Tibial nerve (tissue), 4 donors: ENCODE measurements around the gene ICOS. TPM values are rescaled to one million over a fixed set of nuclear protein-coding genes. Genes with fewer than 3 reads are reported as not detected.

Experiments used
- DNase-seq, 2 donors: peaks; one replicate each; pipeline ENCODE4 v3.0.0-alpha.2; 2019; ENCODE audit warnings: low spot score in 2 of 2
- H3K27ac ChIP-seq, 4 donors: fragments of 200-600 bp; sonication (generic) in 3 of 4; one replicate each; pipeline ENCODE4 v1.5.1; 2017 to 2019; ENCODE audit warnings: mild to moderate bottlenecking in 1 of 4
- H3K27me3 ChIP-seq, 2 donors: fragments of 200-600 bp; sonication (generic) in 1 of 2; one replicate each; pipeline versions ENCODE4 v1.5.1 to v1.6.0; 2017 to 2019
- H3K36me3 ChIP-seq, 3 donors: fragments of 200-600 bp; sonication (generic); one replicate each; pipeline ENCODE4 v1.5.1; 2018 to 2019
- H3K4me1 ChIP-seq, 4 donors: fragments of 200-600 bp; sonication (generic) in 3 of 4; one replicate each; pipeline ENCODE4 v1.5.1; 2017 to 2019
- H3K4me3 ChIP-seq, 4 donors: fragments of 200-600 bp; sonication (generic) in 3 of 4; one replicate each; pipeline ENCODE4 v1.5.1; 2017 to 2019; ENCODE audit warnings: mild to moderate bottlenecking in 1 of 4, moderate library complexity in 1 of 4
- H3K9me3 ChIP-seq, 4 donors: fragments of 200-600 bp; sonication (generic) in 3 of 4; one replicate each; pipeline ENCODE4 v1.5.1; 2017 to 2019
- CTCF ChIP-seq, 5 experiments: fragments of 200-600 bp in 3 of 5; fragments of 450-650 bp in 2 of 5; sonication (generic) in 3 of 5; IDR thresholded peaks; one replicate each; pipeline ENCODE4 v1.5.1; 2016 to 2019; ENCODE audit warnings: antibody characterized with exemption in 5 of 5, mild to moderate bottlenecking in 3 of 5, moderate library complexity in 2 of 5
- EP300 ChIP-seq, 2 donors: sonication (generic); formaldehyde crosslinking; IDR thresholded peaks; one replicate each; pipeline ENCODE4 v1.6.1; 2017; ENCODE audit warnings: antibody characterized with exemption in 2 of 2, mild to moderate bottlenecking in 1 of 2
- POLR2A ChIP-seq, 2 donors: fragments of 450-650 bp; IDR thresholded peaks; one replicate each; pipeline ENCODE4 v1.6.1; 2017; ENCODE audit warnings: antibody characterized with exemption in 2 of 2, mild to moderate bottlenecking in 2 of 2, moderate library complexity in 2 of 2
- WGBS, 2 donors: methylation state at CpG; one replicate each; pipeline ENCODE4 v1.1.5; 2018; 5-methylcytosine and 5-hydroxymethylcytosine counted together
- total RNA-seq, 4 donors: library from RNA; depleted of rRNA; stranded (reverse); fragments of >200 nt; gene quantifications; one replicate each; pipeline ENCODE4 v1.1.0, GENCODE V29; 2016

The ICOS gene
- total RNA-seq = under 1 TPM in 1 of 4 donors, not detected in 3; 0.30 TPM

- H3K27me3 ChIP-seq = no peaks in the 10 kb centered on the region
- H3K27ac ChIP-seq = no peak within 1 kb of the TSS
- WGBS, 2 donors = 48 to 50% methylated on average over 5 of the region's 5 CpGs
- H3K4me1 ChIP-seq = no peaks in the 10 kb centered on the region
- TF ChIP-seq POLR2A (IDR thresholded peaks at IDR 0.05) (no peak), CTCF (IDR thresholded peaks at IDR 0.05) (no peak), EP300 (IDR thresholded peaks at IDR 0.05) (no peak)
- no peak for DNase-seq
- no peaks in the 10 kb centered on the region for H3K9me3 ChIP-seq
- no peaks in the 10 kb centered on the region for H3K36me3 ChIP-seq
- peak within 1 kb of the TSS in 1 of 4 donors; percentile 15 for H3K4me3 ChIP-seq
Observed at GRCh38 chr2:203936535-203936934, at the start of gene ICOS. Gene ICOS, plus strand, starts transcription at chr2:203936763. Its CDS starts 52 bp downstream, at chr2:203936815.

GRCh38 chr2:203887677-203888076, 48.9 kb upstream of the ICOS start:
- no peak overlapping the region for H3K27ac ChIP-seq

GRCh38 chr2:203889542-203889941, 47.0 kb upstream of the ICOS start:
- H3K4me1 ChIP-seq = peaks cover 0 to 22% (median 0%) of the 10 kb centered on the region in 4 donors
- TF ChIP-seq POLR2A (IDR thresholded peaks at IDR 0.05) = no peak
- no peak for TF ChIP-seq EP300 (IDR thresholded peaks at IDR 0.05)
- TF ChIP-seq CTCF (IDR thresholded peaks at IDR 0.05) = no peak

More at GRCh38 chr2:203887677-203888076, 48.9 kb upstream of the ICOS start:
- no peak for TF ChIP-seq CTCF (IDR thresholded peaks at IDR 0.05)
- TF ChIP-seq POLR2A (IDR thresholded peaks at IDR 0.05) = no peak
- TF ChIP-seq EP300 (IDR thresholded peaks at IDR 0.05) = no peak
- no peaks in the 10 kb centered on the region for H3K27me3 ChIP-seq
- no peaks in the 10 kb centered on the region for H3K36me3 ChIP-seq
- no peaks in the 10 kb centered on the region for H3K9me3 ChIP-seq
- H3K4me3 ChIP-seq = no peak overlapping the region
- peaks cover 0 to 17% (median 0%) of the 10 kb centered on the region in 4 donors for H3K4me1 ChIP-seq
- no peak for DNase-seq

GRCh38 chr2:203889944-203890343, 46.6 kb upstream of the ICOS start:
- no peaks in the 10 kb centered on the region for H3K36me3 ChIP-seq
- TF ChIP-seq CTCF (IDR thresholded peaks at IDR 0.05) = no peak
- no peak for TF ChIP-seq POLR2A (IDR thresholded peaks at IDR 0.05)
- no peak for TF ChIP-seq EP300 (IDR thresholded peaks at IDR 0.05)
- H3K4me1 ChIP-seq = peaks cover 0 to 22% (median 0%) of the 10 kb centered on the region in 4 donors
- WGBS, 2 donors = 93 to 94% methylated on average over 1 of the region's 1 CpG
- no peak overlapping the region for H3K27ac ChIP-seq
- DNase-seq = no peak
- no peak overlapping the region for H3K4me3 ChIP-seq
- no peaks in the 10 kb centered on the region for H3K9me3 ChIP-seq
- H3K27me3 ChIP-seq = no peaks in the 10 kb centered on the region

More at GRCh38 chr2:203889542-203889941, 47.0 kb upstream of the ICOS start:
- Histone ChIP-seq H3K36me3 (no peaks in the 10 kb centered on the region), H3K9me3 (no peaks in the 10 kb centered on the region), H3K27me3 (no peaks in the 10 kb centered on the region), H3K4me3 (no peak overlapping the region), H3K27ac (no peak overlapping the region)
- WGBS, 2 donors = 92 to 100% methylated on average over 1 of the region's 1 CpG
- DNase-seq = no peak

GRCh38 chr2:203890733-203891132, 45.8 kb upstream of the ICOS start:
- Histone ChIP-seq H3K4me3 (no peak overlapping the region), H3K27me3 (no peaks in the 10 kb centered on the region), H3K9me3 (no peaks in the 10 kb centered on the region), H3K36me3 (no peaks in the 10 kb centered on the region), H3K4me1 (peaks cover 0 to 22% (median 0%) of the 10 kb centered on the region in 4 donors), H3K27ac (no peak overlapping the region)
- WGBS, 2 donors = 84 to 95% methylated on average over 1 of the region's 1 CpG
- no peak for TF ChIP-seq EP300 (IDR thresholded peaks at IDR 0.05)
- TF ChIP-seq CTCF (IDR thresholded peaks at IDR 0.05) = no peak
- TF ChIP-seq POLR2A (IDR thresholded peaks at IDR 0.05) = no peak
- no peak for DNase-seq
